HepG2 (cell line): ENCODE measurements around the gene CNP. TPM values are rescaled to one million over a fixed set of nuclear protein-coding genes. Genes with fewer than 3 reads are reported as not detected.

ENCODE experiments used
- E2F1 ChIP-seq: sonication (generic); formaldehyde crosslinking; IDR thresholded peaks from 2 replicates; pipeline ENCODE4 v1.5.0; 2020; ENCODE audit warnings: missing genetic modification reagents
- FOXC1 ChIP-seq: sonication (generic); formaldehyde crosslinking; IDR thresholded peaks from 2 replicates; pipeline ENCODE4 v1.8.0; 2022; ENCODE audit warnings: mild to moderate bottlenecking, missing genetic modification reagents, borderline replicate concordance
- GMEB2 ChIP-seq: IDR thresholded peaks from 2 replicates; pipeline ENCODE4 v1.6.1; 2016; ENCODE audit warnings: missing biosample characterization, missing genetic modification reagents, low read depth
- HHEX ChIP-seq: IDR thresholded peaks from 2 replicates; pipeline ENCODE4 v1.6.1; 2016; ENCODE audit warnings: control low read depth
- NFRKB ChIP-seq: fragments of 450-650 bp; IDR thresholded peaks from 2 replicates; pipeline ENCODE4 v1.6.1; 2017
- NPAS2 ChIP-seq: sonication (generic); formaldehyde crosslinking; IDR thresholded peaks from 2 replicates; pipeline ENCODE4 v1.8.0; 2022; ENCODE audit warnings: mild to moderate bottlenecking, missing genetic modification reagents, borderline replicate concordance
- RARA ChIP-seq: IDR thresholded peaks from 2 replicates; pipeline ENCODE4 v1.6.1; 2016; ENCODE audit warnings: missing genetic modification reagents, missing compliant biosample characterization
- SETDB1 ChIP-seq: sonication (generic); formaldehyde crosslinking; IDR thresholded peaks from 2 replicates; pipeline ENCODE4 v1.5.1; 2020; ENCODE audit warnings: missing genetic modification reagents, mild to moderate bottlenecking, borderline replicate concordance
- ZBTB7A ChIP-seq: sonication (generic); formaldehyde crosslinking; IDR thresholded peaks from 2 replicates; pipeline ENCODE4 v1.8.0; 2022; ENCODE audit warnings: mild to moderate bottlenecking, missing genetic modification reagents
- ZNF101 ChIP-seq: sonication (generic); formaldehyde crosslinking; IDR thresholded peaks from 2 replicates; pipeline ENCODE4 v1.4.0; 2020; ENCODE audit warnings: mild to moderate bottlenecking, low read depth, missing genetic modification reagents, borderline replicate concordance
- ZNF274 ChIP-seq: sonication (generic); formaldehyde crosslinking; IDR thresholded peaks from 2 replicates; pipeline ENCODE4 v1.5.1; 2020; ENCODE audit warnings: mild to moderate bottlenecking, missing genetic modification reagents
- ZNF460 ChIP-seq: sonication (generic); formaldehyde crosslinking; IDR thresholded peaks from 2 replicates; pipeline ENCODE4 v1.5.1; 2020; ENCODE audit warnings: missing genetic modification reagents, mild to moderate bottlenecking, borderline replicate concordance
- ZNF484 ChIP-seq: sonication (generic); formaldehyde crosslinking; IDR thresholded peaks from 2 replicates; pipeline ENCODE4 v1.5.1; 2020; ENCODE audit warnings: mild to moderate bottlenecking, low read depth, missing genetic modification reagents, borderline replicate concordance
- ZNF674 ChIP-seq: sonication (generic); formaldehyde crosslinking; IDR thresholded peaks from 2 replicates; pipeline ENCODE4 v1.5.0; 2020; ENCODE audit warnings: low read depth, mild to moderate bottlenecking, missing genetic modification reagents
- ZNF691 ChIP-seq: sonication (generic); formaldehyde crosslinking; IDR thresholded peaks from 2 replicates; pipeline ENCODE4 v1.4.0; 2020; ENCODE audit warnings: missing genetic modification reagents, low read depth, mild to moderate bottlenecking, borderline replicate concordance
- ZNF800 ChIP-seq: sonication (generic); formaldehyde crosslinking; IDR thresholded peaks from 2 replicates; pipeline ENCODE4 v1.4.0; 2020; ENCODE audit warnings: missing genetic modification reagents
- ZNF891 ChIP-seq: sonication (generic); formaldehyde crosslinking; IDR thresholded peaks from 2 replicates; pipeline ENCODE4 v1.5.0; 2020; ENCODE audit warnings: mild to moderate bottlenecking, missing genetic modification reagents
- polyA plus RNA-seq, 8 experiments: library from polyadenylated mRNA; depleted of rRNA in 3 of 8; stranded (reverse) in 7 of 8; unstranded in 1 of 8; fragments of >200 nt; fragmentation: Illumina TruSeq in 4 of 8; extraction: Trizol in 4 of 8; gene quantifications; 2 replicates each; pipeline versions ENCODE4 v1.2.1 to v1.2.3, GENCODE V29; 2011 to 2016; ENCODE audit warnings: low read depth in 4 of 8, missing spikeins in 1 of 8, mixed read lengths in 1 of 8; ENCODE audit not compliant: insufficient read depth in 1 of 8
- total RNA-seq, 5 experiments: library from RNA; depleted of rRNA; stranded (reverse); fragments of >200 nt; fragmentation: Illumina TruSeq; extraction: Trizol; gene quantifications; 2 replicates each; pipeline ENCODE4 v1.2.3, GENCODE V29; 2016; ENCODE audit warnings: low read depth in 1 of 5
- TF ChIP-seq, protein P1 (sequence below): sonication (generic); formaldehyde crosslinking; IDR thresholded peaks from 2 replicates; pipeline ENCODE4 v1.4.0; 2020; ENCODE audit warnings: missing genetic modification reagents
- TF ChIP-seq, protein P2 (sequence below): sonication (generic); formaldehyde crosslinking; conservative IDR thresholded peaks from 2 replicates; pipeline ENCODE4 v1.8.0; 2022; ENCODE audit warnings: missing genetic modification reagents

Gene CNP
- total and polyA plus RNA-seq, 2 of the 13 experiments (the other 11 are each of a cell fraction or from before 2014, with no cell fraction given), result 97.2 to 161 TPM

DNA sequence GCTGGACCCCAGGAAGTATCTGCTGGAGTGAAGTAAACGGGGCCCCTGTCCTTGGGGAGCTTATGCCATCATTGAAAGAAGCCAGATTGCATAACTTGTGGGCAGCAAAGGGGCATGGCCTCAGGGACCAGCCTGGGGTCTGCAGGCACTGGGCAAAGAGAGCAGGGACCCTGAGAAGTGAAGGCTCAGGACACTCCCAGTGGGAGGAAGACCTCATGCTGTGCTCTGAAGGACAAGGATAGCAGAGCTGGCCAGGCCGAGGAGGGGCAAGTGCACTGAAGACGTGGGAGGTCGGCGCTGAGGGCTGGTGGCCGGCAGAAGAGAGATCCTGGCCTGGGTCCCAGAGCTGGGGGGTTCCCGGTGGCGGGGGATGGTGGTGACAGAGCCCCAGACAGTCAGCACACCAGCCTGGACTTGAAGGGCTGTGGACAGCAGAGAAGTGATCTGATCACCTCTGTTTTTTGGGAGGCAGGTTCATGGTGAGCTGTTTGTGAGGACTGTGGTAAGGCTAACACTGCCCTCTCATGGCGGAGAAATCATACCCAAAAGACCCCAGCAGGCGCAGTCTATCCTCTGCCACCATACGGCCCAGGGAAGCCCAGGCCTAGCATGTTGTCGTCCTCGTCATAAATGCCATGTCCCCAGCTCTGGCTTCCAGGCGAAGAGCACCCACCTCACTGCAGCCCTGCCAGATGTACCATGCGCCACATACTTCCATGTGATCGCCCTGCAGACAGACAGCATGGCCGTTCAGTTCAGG lies 7.1 kb upstream of the CNP start (continued):
- peak; percentile 57 for TF ChIP-seq RARA (CRISPR knock-in tag)
- no peak for TF ChIP-seq NFRKB
- TF ChIP-seq, protein P1, sequence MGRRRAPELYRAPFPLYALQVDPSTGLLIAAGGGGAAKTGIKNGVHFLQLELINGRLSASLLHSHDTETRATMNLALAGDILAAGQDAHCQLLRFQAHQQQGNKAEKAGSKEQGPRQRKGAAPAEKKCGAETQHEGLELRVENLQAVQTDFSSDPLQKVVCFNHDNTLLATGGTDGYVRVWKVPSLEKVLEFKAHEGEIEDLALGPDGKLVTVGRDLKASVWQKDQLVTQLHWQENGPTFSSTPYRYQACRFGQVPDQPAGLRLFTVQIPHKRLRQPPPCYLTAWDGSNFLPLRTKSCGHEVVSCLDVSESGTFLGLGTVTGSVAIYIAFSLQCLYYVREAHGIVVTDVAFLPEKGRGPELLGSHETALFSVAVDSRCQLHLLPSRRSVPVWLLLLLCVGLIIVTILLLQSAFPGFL (CRISPR knock-in tag), result no peak
- peak; percentile 25; the same call in 1 of the 2 replicates for TF ChIP-seq ZBTB7A (CRISPR knock-in tag)
- TF ChIP-seq ZNF891 (CRISPR knock-in tag), result no peak; the same call in none of the 2 replicates
- TF ChIP-seq FOXC1 (CRISPR knock-in tag), result peak; percentile 86
- TF ChIP-seq ZNF101 (CRISPR knock-in tag), result no peak
- TF ChIP-seq ZNF484 (CRISPR knock-in tag), result no peak
- no peak for TF ChIP-seq ZNF460 (CRISPR knock-in tag)
- TF ChIP-seq ZNF800 (CRISPR knock-in tag), result no peak
- TF ChIP-seq ZNF691 (CRISPR knock-in tag), result no peak
- no peak for TF ChIP-seq E2F1 (CRISPR knock-in tag)
- no peak for TF ChIP-seq ZNF274 (CRISPR knock-in tag)
- no peak for TF ChIP-seq SETDB1 (CRISPR knock-in tag)
- no peak for TF ChIP-seq GMEB2 (CRISPR knock-in tag)
- TF ChIP-seq ZNF674, result no peak; the same call in 1 of the 2 replicates
- no peak for TF ChIP-seq NPAS2
- TF ChIP-seq, protein P2, sequence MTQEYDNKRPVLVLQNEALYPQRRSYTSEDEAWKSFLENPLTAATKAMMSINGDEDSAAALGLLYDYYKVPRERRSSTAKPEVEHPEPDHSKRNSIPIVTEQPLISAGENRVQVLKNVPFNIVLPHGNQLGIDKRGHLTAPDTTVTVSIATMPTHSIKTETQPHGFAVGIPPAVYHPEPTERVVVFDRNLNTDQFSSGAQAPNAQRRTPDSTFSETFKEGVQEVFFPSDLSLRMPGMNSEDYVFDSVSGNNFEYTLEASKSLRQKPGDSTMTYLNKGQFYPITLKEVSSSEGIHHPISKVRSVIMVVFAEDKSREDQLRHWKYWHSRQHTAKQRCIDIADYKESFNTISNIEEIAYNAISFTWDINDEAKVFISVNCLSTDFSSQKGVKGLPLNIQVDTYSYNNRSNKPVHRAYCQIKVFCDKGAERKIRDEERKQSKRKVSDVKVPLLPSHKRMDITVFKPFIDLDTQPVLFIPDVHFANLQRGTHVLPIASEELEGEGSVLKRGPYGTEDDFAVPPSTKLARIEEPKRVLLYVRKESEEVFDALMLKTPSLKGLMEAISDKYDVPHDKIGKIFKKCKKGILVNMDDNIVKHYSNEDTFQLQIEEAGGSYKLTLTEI (CRISPR knock-in tag), result no peak
- TF ChIP-seq HHEX (CRISPR knock-in tag), result no peak
